HL-60 (cell line): ENCODE measurements around the gene NR2C1.

ENCODE experiments used
- DNase-seq, 2 experiments: peaks; one replicate each; pipeline ENCODE4 v3.0.0-alpha.2; 2010 to 2020; ENCODE audit warnings: low read depth in 1 of 2, low spot score in 1 of 2
- H3K27ac ChIP-seq: fragments of 250-450 bp; sonication (Bioruptor Pico); replicated peaks from 2 replicates; pipeline ENCODE4 v1.5.1; 2020; ENCODE audit warnings: mild to moderate bottlenecking, moderate library complexity
- H3K27me3 ChIP-seq: fragments of 250-450 bp; sonication (Bioruptor Pico); 2 replicates; pipeline ENCODE4 v1.5.1; 2021; ENCODE audit warnings: mild to moderate bottlenecking, moderate library complexity; ENCODE audit not compliant: insufficient read depth, poor library complexity, severe bottlenecking
- H3K4me3 ChIP-seq: replicated peaks from 2 replicates; pipeline ENCODE4 v1.5.1; 2011; ENCODE audit warnings: mild to moderate bottlenecking, control low read depth, low read length; ENCODE audit not compliant: insufficient read depth
- GABPA ChIP-seq: IDR thresholded peaks from 2 replicates; pipeline ENCODE4 v1.6.1; 2012; ENCODE audit warnings: low read depth
- POLR2AphosphoS5 ChIP-seq: IDR thresholded peaks from 2 replicates; pipeline ENCODE4 v1.6.1; 2012; ENCODE audit warnings: low read depth
- SPI1 ChIP-seq: IDR thresholded peaks from 2 replicates; pipeline ENCODE4 v1.6.1; 2012; ENCODE audit warnings: low read depth, mild to moderate bottlenecking, borderline replicate concordance
- TF ChIP-seq, protein P1 (sequence below): IDR thresholded peaks from 2 replicates; pipeline ENCODE4 v1.6.1; 2012; ENCODE audit warnings: low read depth; ENCODE audit not compliant: insufficient replicate concordance
- TF ChIP-seq, protein P2 (sequence below): IDR thresholded peaks from one replicate; pipeline ENCODE4 v1.5.1; 2011; ENCODE audit warnings: low read length, control low read depth, inconsistent platforms; ENCODE audit not compliant: insufficient read depth

Gene NR2C1

DNA sequence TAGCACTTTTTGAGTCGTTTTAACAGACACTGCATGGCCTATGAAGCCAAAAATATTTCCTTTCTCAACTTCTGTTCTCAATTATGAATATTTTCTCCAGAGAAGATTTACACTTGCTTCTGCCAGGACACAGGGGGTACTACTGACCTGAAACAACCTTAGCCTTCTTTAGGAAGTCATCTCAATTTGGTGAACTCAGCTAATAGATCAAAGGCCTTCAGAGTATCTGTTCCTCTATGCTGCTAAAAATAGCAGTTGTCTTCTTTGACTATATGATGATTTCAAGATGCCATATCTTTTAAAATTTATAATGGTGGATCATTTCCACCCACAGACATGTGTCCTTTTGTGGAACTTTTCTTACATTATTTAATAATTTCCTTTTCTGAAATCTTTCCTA lies 55.9 kb downstream of the NR2C1 start:
- H3K4me3 ChIP-seq = no peak overlapping the region
- no peak overlapping the region; the same call in 1 of the 2 replicates for H3K27ac ChIP-seq
- no peak for DNase-seq
- no peak for TF ChIP-seq SPI1
- TF ChIP-seq, protein P1, sequence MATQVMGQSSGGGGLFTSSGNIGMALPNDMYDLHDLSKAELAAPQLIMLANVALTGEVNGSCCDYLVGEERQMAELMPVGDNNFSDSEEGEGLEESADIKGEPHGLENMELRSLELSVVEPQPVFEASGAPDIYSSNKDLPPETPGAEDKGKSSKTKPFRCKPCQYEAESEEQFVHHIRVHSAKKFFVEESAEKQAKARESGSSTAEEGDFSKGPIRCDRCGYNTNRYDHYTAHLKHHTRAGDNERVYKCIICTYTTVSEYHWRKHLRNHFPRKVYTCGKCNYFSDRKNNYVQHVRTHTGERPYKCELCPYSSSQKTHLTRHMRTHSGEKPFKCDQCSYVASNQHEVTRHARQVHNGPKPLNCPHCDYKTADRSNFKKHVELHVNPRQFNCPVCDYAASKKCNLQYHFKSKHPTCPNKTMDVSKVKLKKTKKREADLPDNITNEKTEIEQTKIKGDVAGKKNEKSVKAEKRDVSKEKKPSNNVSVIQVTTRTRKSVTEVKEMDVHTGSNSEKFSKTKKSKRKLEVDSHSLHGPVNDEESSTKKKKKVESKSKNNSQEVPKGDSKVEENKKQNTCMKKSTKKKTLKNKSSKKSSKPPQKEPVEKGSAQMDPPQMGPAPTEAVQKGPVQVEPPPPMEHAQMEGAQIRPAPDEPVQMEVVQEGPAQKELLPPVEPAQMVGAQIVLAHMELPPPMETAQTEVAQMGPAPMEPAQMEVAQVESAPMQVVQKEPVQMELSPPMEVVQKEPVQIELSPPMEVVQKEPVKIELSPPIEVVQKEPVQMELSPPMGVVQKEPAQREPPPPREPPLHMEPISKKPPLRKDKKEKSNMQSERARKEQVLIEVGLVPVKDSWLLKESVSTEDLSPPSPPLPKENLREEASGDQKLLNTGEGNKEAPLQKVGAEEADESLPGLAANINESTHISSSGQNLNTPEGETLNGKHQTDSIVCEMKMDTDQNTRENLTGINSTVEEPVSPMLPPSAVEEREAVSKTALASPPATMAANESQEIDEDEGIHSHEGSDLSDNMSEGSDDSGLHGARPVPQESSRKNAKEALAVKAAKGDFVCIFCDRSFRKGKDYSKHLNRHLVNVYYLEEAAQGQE = no peak
- TF ChIP-seq, protein P2, sequence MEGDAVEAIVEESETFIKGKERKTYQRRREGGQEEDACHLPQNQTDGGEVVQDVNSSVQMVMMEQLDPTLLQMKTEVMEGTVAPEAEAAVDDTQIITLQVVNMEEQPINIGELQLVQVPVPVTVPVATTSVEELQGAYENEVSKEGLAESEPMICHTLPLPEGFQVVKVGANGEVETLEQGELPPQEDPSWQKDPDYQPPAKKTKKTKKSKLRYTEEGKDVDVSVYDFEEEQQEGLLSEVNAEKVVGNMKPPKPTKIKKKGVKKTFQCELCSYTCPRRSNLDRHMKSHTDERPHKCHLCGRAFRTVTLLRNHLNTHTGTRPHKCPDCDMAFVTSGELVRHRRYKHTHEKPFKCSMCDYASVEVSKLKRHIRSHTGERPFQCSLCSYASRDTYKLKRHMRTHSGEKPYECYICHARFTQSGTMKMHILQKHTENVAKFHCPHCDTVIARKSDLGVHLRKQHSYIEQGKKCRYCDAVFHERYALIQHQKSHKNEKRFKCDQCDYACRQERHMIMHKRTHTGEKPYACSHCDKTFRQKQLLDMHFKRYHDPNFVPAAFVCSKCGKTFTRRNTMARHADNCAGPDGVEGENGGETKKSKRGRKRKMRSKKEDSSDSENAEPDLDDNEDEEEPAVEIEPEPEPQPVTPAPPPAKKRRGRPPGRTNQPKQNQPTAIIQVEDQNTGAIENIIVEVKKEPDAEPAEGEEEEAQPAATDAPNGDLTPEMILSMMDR = no peak
- no peak for TF ChIP-seq GABPA
- TF ChIP-seq POLR2AphosphoS5 = no peak
- H3K27me3 ChIP-seq = no peaks in the 10 kb centered on the region

DNA sequence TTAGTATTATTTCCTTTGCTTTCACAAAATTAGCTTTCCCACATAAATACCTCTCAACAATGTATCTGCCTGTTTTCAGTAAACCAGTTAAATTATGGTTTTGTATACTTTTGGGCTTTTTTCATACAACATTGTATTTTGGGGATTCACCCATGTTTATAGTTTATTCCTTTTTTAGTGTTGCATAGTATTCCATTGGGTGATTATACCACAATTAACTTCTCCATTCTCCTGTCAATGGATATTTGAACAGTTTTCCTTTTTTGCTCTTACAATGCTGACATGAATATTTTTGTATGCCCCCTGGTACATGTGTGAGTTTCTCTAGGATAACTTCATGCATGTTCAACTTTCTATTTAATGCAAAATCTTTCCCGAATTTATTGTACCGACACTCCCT lies 57.3 kb downstream of the NR2C1 start:
- TF ChIP-seq, protein P2 = no peak
- TF ChIP-seq GABPA (no peak), SPI1 (no peak), POLR2AphosphoS5 (no peak)
- TF ChIP-seq, protein P1 = no peak
- H3K27ac ChIP-seq = no peak overlapping the region
- DNase-seq = no peak
- no peaks in the 10 kb centered on the region for H3K27me3 ChIP-seq
- no peak overlapping the region for H3K4me3 ChIP-seq

DNA sequence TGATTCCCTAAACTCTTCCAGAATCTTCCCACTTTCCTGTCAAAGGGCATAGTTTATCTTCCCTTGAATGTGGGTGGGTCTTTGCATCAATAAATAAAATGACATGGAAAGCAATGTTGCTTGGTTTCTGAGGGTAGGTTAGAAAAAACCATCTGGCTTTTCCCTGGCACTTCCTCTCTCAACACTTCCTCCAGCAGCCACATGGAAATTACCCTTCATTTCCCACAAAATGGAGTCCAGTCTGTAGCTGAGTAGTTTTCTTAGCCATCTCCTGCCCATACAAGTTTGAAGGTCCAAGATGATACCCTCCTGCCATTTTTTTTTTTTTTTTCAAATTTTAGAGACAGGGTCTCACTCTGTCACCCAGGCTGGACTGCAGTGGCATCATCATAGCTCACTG lies 58.9 kb downstream of the NR2C1 start:
- TF ChIP-seq POLR2AphosphoS5 (no peak), SPI1 (peak; percentile 90), GABPA (no peak)
- TF ChIP-seq, protein P1 = no peak
- TF ChIP-seq, protein P2 = no peak
- Histone ChIP-seq H3K4me3 (no peak overlapping the region), H3K27me3 (no peaks in the 10 kb centered on the region), H3K27ac (no peak overlapping the region)
- DNase-seq = no peak
